Left hindlimb (tissue), 1 donor: ENCODE data around the gene GHR.

Experiments used
- DNase-seq: peaks from one replicate; pipeline ENCODE4 v3.0.0-alpha.2; 2018

GHR gene

DNA sequence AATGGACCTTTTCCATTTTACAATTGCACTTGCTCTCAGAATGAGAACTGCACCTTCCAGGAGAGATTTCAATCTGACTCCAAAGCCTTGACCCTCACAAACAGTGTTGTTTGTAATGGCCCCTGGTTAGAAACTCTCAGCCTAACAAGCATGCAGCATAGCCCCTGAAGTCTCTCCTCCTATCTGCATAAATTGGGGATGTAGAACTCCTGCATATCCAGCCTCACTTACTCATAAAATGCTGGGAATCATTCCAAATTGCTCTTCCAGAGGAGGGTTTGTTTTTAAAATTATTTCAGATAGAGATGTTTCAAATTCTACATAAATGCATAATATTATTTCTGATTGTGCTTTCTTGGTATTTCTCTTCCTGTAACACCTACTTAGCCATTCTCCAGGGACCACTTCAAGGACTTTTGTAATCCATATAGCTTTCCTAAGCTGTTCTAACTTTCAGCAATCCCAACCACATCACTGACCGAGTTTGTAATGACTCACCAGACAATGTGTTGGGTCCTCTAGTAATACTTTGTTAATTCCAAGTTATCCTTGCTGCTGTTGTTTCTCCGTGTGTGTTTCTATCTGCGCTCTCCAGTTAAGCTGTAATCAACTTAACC, 189.6 kb downstream of the GHR start:
- DNase-seq: no peak

- DNase-seq: no peak
Observed at GRCh38 chr5:42614509-42614908, 191.3 kb downstream of the GHR start.

DNA sequence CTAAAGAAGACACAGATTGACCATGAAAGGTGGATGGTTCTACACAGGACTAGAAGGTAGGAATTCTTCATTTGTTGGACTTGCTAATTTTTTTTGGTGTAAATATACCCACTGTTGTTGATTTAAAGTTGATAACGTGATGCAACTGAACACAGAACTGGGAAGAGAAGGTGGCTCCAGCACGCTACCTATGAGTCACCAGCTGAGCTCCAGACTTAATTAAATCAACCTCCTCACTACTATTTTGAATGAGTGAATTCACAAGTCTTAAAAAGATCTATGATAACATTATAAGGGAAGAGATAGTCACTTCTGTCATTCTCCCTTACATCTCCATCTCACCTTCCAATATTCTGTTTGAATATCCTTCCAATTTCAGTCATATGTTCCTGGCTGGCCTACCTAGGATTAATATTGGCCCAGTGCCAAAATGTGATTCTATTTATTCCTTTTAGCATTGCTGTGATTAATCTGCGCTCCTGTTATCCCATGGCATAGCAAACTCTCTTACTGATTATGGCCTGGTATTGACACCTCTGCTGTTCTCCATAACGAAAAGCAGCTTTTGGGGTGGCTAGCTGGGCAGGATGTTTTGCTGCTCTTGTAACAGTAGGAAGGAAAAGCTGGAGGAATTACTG, 197.5 kb downstream of the GHR start:
- no peak for DNase-seq

GRCh38 chr5:42621242-42621641, 198.0 kb downstream of the GHR start:
- DNase-seq: no peak

DNA sequence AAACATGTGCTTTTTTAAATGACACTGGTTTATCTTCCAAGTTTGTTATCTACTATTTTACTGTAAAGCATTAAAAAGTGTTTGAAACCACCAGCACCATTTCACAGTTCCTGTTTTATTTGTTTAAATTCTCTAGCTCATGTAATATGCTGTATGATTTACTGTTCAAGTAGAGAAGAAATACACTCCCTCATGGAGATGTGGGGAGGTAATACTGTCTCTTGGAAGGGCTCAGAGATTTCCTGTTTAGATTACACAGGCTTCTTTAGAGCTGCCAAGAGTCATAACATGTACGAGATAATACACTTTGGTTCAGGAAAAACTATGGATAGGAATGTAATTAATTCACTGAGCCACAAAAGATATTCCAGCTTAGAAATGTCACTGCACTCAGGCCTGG, 198.4 kb downstream of the GHR start:
- no peak for DNase-seq

- no peak for DNase-seq
Observed at GRCh38 chr5:42624912-42625311, 201.7 kb downstream of the GHR start.

- no peak for DNase-seq
Observed at GRCh38 chr5:42626462-42626861, 203.2 kb downstream of the GHR start.

- DNase-seq: no peak
Observed at GRCh38 chr5:42628821-42629220, 205.6 kb downstream of the GHR start.

- no peak for DNase-seq
Observed at GRCh38 chr5:42629284-42629683, 206.0 kb downstream of the GHR start.

GRCh38 chr5:42631241-42631640, 208.0 kb downstream of the GHR start:
- no peak for DNase-seq

- no peak for DNase-seq
Observed at GRCh38 chr5:42632354-42632900, 209.2 kb downstream of the GHR start.

DNA sequence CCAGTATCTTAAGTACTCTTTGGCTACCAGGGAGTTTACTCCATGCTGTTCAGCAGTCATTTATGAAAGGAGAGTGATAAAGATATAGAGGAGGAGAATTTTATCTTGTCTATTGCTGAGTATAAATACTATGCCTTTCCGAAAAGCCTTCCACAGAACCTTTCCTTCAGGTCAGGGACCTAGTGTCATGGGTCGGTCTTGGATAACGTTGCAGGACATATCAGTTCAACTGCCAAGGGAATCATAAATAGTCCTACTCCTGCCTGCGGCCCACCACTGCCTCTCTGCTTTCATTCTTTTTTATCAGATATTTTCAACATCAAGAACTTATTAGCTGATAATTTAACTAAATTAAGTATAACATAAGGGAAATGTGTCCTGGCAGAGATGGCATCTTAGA, 211.3 kb downstream of the GHR start:
- no peak for DNase-seq

- DNase-seq: no peak
Observed at GRCh38 chr5:42636425-42636824, 213.2 kb downstream of the GHR start.

DNA sequence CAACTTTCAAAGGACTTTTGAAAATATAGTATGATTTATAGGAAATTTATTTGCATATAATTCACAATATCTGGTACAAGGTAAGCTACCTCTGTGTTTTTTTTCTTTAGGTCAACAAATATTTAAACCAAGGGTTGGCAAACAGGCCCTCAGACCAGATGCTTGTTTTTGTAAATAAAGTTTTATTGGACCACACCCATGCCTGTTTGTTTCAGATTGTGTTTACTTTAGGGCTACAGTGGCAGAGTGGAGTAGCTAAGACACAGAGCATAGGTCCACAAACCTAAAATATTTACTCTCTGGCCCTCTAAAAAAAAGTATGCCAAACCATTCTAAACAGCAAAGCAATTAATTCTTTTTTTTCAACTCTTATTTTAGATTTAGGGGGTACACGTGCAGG, 213.7 kb downstream of the GHR start:
- DNase-seq: no peak

- DNase-seq: no peak
Observed at GRCh38 chr5:42638972-42639371, 215.7 kb downstream of the GHR start.

DNA sequence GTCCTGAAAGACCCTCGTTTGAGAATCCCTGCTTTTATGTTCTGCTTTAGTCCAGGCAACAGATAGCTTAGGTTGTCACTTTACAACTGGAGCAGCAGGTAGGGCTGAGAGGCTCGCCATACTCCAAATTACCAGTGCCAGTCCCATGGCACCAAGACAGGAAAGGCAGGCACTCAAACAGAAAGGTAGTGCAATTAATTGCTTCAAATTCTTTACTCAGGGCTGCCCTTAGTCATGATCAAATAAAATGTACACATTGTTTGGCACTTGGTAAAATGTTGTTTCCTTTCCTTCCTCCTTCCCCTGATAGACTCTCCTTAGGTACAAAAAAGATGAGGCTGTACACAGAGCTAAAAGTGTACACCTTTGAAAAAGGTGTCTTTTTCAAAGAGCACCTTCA, 217.6 kb downstream of the GHR start:
- no peak for DNase-seq

DNA sequence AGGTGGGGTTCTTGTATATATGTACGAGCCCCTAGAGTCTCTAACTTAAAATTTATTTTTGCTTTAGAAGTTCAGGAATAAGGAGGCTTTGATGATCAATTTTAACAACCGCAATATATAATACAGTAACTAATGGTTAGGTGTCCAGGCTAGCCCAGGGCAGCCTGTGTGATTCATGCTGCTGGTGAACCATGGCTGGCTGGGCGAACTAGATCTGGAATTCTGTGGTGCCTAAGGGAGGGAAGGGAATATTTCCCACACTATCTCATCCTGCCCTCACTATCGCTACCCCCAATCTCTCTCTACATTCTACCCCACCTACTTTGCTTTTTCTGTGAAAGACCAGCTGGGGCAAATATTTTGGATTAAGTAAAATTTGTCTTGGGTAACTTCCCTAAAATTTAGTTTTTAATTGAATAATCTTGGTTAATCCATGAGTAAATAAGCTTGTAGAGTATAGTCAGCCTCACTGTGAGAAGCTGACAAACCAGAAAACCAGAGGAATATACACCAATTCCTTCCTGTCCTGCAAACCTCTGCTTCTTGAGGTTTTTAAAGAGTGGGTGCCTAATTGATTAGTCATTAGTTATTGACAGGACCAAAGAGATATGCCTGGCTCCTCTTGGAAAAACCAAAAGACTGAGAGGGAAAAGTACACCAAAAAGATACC, 218.2 kb downstream of the GHR start:
- DNase-seq: no peak

GRCh38 chr5:42642006-42642405, 218.8 kb downstream of the GHR start:
- no peak for DNase-seq

DNA sequence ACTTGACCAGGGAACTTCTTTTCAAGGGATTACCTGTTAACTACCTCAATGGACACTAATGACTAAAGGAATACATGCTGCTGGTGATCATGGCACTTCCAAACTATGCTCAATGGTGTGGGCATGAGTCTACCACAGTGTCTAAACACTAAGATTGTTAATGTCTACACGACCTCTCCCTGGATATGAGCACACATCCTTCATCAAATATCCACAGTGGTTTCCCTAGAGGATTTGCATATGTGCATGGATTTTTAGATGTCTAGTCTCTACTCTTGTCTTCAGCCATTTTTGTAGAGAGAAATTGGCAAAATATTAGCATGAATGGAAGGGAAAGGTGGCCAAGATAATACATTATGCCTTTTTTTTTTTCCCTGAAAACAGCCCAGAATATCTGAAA, 220.1 kb downstream of the GHR start:
- DNase-seq: no peak

DNA sequence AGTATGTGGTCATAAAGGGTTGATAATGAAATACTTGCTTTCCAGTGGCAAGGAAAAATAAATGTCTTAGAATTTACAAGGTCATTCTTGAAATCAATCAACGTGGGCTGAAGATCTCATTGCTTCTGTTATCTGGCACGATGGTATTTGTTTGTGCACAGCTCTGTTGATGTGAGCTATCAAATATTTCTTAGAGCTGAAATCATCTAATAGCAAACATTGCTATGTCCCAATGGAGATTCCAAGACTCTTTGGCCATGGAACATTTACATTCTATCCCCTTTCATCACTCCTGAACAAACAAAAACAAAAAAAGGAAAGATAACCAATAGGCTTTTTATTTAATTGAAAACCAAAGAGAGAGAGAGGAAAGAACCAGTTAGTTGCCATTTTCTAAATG, 221.9 kb downstream of the GHR start:
- no peak for DNase-seq

GRCh38 chr5:42648036-42648435, 224.8 kb downstream of the GHR start:
- DNase-seq: no peak

- no peak for DNase-seq
Observed at GRCh38 chr5:42648915-42649314, 225.7 kb downstream of the GHR start.

DNA sequence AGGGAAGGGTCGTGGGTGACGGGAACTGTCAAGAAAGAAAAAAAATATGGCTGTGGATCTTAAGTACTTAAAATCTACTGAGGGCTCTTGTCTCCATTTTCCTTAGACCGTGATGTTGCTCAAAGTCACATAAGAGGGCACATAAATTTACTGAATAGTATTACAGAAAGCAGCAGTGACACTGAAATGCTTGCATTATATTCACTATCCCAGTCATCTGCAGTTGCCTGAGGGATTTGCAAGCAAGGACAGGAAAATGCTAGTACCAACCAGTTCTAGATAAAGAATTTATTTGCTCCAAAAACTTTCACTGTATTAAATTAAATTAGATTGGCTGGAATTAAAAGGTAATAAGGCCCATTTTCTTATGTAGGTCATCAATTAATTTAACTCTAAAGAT, 226.8 kb downstream of the GHR start:
- no peak for DNase-seq

- DNase-seq: no peak
Observed at GRCh38 chr5:42653705-42654104, 230.5 kb downstream of the GHR start.
